Liver (tissue), 3 donors: Measurements from ENCODE around the gene SMOC2.

Experiments used
- FOXA1 ChIP-seq: IDR thresholded peaks from 2 replicates; pipeline ENCODE4 v1.6.1; 2016; ENCODE audit warnings: antibody characterized with exemption
- NR2F2 ChIP-seq: IDR thresholded peaks from 2 replicates; pipeline ENCODE4 v1.6.1; 2016; ENCODE audit warnings: antibody characterized with exemption
- RXRA ChIP-seq, 2 donors: IDR thresholded peaks; 2 replicates each; pipeline ENCODE4 v1.6.1; 2017 to 2018; ENCODE audit warnings: antibody characterized with exemption in 2 of 2, mild to moderate bottlenecking in 1 of 2
- TF ChIP-seq, protein P1 (sequence below): fragments of 150-350 bp; IDR thresholded peaks from 2 replicates; pipeline ENCODE4 v1.5.1; 2017; ENCODE audit warnings: improper control_type of control experiment, low read depth, low read length; ENCODE audit not compliant: missing input control
- donor health status: healthy.
- donor health status: healthy.

- TF ChIP-seq NR2F2 (no peak), RXRA (IDR thresholded peaks at IDR 0.05) (no peak), FOXA1 (no peak)
- TF ChIP-seq, protein P1, sequence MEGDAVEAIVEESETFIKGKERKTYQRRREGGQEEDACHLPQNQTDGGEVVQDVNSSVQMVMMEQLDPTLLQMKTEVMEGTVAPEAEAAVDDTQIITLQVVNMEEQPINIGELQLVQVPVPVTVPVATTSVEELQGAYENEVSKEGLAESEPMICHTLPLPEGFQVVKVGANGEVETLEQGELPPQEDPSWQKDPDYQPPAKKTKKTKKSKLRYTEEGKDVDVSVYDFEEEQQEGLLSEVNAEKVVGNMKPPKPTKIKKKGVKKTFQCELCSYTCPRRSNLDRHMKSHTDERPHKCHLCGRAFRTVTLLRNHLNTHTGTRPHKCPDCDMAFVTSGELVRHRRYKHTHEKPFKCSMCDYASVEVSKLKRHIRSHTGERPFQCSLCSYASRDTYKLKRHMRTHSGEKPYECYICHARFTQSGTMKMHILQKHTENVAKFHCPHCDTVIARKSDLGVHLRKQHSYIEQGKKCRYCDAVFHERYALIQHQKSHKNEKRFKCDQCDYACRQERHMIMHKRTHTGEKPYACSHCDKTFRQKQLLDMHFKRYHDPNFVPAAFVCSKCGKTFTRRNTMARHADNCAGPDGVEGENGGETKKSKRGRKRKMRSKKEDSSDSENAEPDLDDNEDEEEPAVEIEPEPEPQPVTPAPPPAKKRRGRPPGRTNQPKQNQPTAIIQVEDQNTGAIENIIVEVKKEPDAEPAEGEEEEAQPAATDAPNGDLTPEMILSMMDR: no peak
Observed at GRCh38 chr6:168440520-168441433, at the start of gene SMOC2.
